Measurements from ENCODE around the gene PZP.

GRCh38 chr12:9118158-9118557 is 90.0 kb downstream of the PZP start:
- TF ChIP-seq POLR2A (IDR thresholded peaks at IDR 0.05; ENCODE audit: low read length) (no peak), GATA1 (IDR thresholded peaks at IDR 0.05; ENCODE audit: low read depth, low read length) (no peak)
